K562 (cell line): ENCODE results near the gene MAML3. TPM values are rescaled to one million over a fixed set of nuclear protein-coding genes. Genes with fewer than 3 reads are reported as not detected.

Experiments
- ATAC-seq: fragments of 200-7000 bp; cut with Tn5 transposase; 3 replicates; pipeline ENCODE4 v1.9.1; 2020; ENCODE audit warnings: moderate library complexity
- BruUV-seq: library from RNA; stranded (reverse); fragments of 400-500 nt; replicated peaks from 2 replicates; lab custom pipeline; 2021; lab: Mats Ljungman, UMichigan
- CTCF ChIA-PET: fragments of 300-600 bp; formaldehyde crosslinking; extraction: SDS; loops from one replicate; lab custom pipeline; 2021; ENCODE audit warnings: low intra/inter-chr PET ratio; lab: Yijun Ruan, JAX
- POLR2A ChIA-PET: fragments of 300-600, 350-650 bp; sonication (Branson Sonifier 250); formaldehyde crosslinking; extraction: SDS; loops from one replicate; lab custom pipeline; 2021; ENCODE audit warnings: antibody characterized with exemption, inconsistent platforms; lab: Yijun Ruan, JAX
- DNase-seq, 4 experiments: peaks; one replicate each; pipeline versions ENCODE4 v3.0.0 to v3.0.0-alpha.2; 2011 to 2018; ENCODE audit warnings: low spot score in 3 of 4, mixed read lengths in 3 of 4; ENCODE audit errors: extremely low read depth in 1 of 4
- FAIRE-seq: peaks from 2 replicates; lab custom pipeline; 2011; peaks lifted over from hg19 to GRCh38; lab: Jason Lieb, UNC
- H2AFZ ChIP-seq: 2 replicates; pipeline ENCODE4 v1.6.0; 2011; ENCODE audit warnings: low read depth, low read length, control low read depth, inconsistent platforms
- H3K27ac ChIP-seq: fragments of 200-600 bp; 3 replicates; pipeline ENCODE4 v1.8.0; 2011; ENCODE audit warnings: low read depth, mild to moderate bottlenecking, control low read depth, inconsistent platforms, low read length, moderate library complexity, mixed read lengths; ENCODE audit errors: extremely low read depth
- H3K27me3 ChIP-seq, 2 experiments: fragments of 300-600 bp in 1 of 2; 2 replicates in 1 of 2; 3 replicates in 1 of 2; pipeline versions ENCODE4 v1.6.0 to v1.8.0; 2011; ENCODE audit warnings: inconsistent platforms in 2 of 2, low read length in 2 of 2, mild to moderate bottlenecking in 1 of 2, mixed read lengths in 1 of 2, moderate library complexity in 1 of 2; ENCODE audit not compliant: control insufficient read depth in 2 of 2, insufficient read depth in 2 of 2
- H3K36me3 ChIP-seq: fragments of 300-600 bp; 3 replicates; pipeline ENCODE4 v1.8.0; 2011; ENCODE audit warnings: mild to moderate bottlenecking, low read length, inconsistent platforms; ENCODE audit not compliant: control insufficient read depth, insufficient read depth
- H3K4me1 ChIP-seq, 2 experiments: fragments of 200-600 bp in 1 of 2; replicated peaks in 1 of 2; 2 replicates in 1 of 2; 3 replicates in 1 of 2; pipeline versions ENCODE4 v1.5.1 to v1.8.0; 2011; ENCODE audit warnings: inconsistent platforms in 2 of 2, low read length in 2 of 2, mild to moderate bottlenecking in 1 of 2, mixed read lengths in 1 of 2, moderate library complexity in 1 of 2; ENCODE audit not compliant: control insufficient read depth in 2 of 2, insufficient read depth in 2 of 2
- H3K4me2 ChIP-seq: 2 replicates; pipeline ENCODE4 v1.6.1; 2011; ENCODE audit warnings: low read length, control low read depth, inconsistent platforms, mixed read lengths; ENCODE audit not compliant: insufficient read depth
- H3K4me3 ChIP-seq: fragments of 200-600 bp; sonication (generic), shearing (Covaris generic); 2 replicates; pipeline ENCODE4 v1.5.1; 2016; ENCODE audit warnings: control low read depth, inconsistent platforms
- H3K79me2 ChIP-seq: fragments of 200-600 bp; 3 replicates; pipeline ENCODE4 v1.8.0; 2011; ENCODE audit warnings: low read length, inconsistent platforms; ENCODE audit not compliant: control insufficient read depth, insufficient read depth
- H3K9ac ChIP-seq, 2 experiments: 2 replicates each; pipeline versions ENCODE4 v1.6.0 to v1.6.1; 2011; ENCODE audit warnings: low read depth in 2 of 2, low read length in 2 of 2, control low read depth in 1 of 2, inconsistent platforms in 1 of 2, mild to moderate bottlenecking in 1 of 2, mixed read lengths in 1 of 2; ENCODE audit not compliant: insufficient read depth in 1 of 2
- H3K9me1 ChIP-seq: one replicate; pipeline ENCODE4 v1.6.0; 2011; ENCODE audit warnings: inconsistent platforms, mild to moderate bottlenecking, low read length, moderate library complexity; ENCODE audit not compliant: control insufficient read depth, insufficient read depth
- H3K9me3 ChIP-seq: replicated peaks from 2 replicates; pipeline ENCODE4 v1.5.1; 2011; ENCODE audit warnings: low read depth, low read length, inconsistent platforms; ENCODE audit not compliant: control insufficient read depth, insufficient read depth
- H4K20me1 ChIP-seq: replicated peaks from 2 replicates; pipeline ENCODE4 v1.6.1; 2011; ENCODE audit warnings: low read length, inconsistent platforms, mixed read lengths; ENCODE audit not compliant: control insufficient read depth, insufficient read depth
- BDP1 ChIP-seq: IDR thresholded peaks from 3 replicates; pipeline ENCODE4 v1.6.1; 2011; ENCODE audit not compliant: insufficient read length, insufficient read depth
- EWSR1 ChIP-seq: fragments of 450-650 bp; IDR thresholded peaks from 2 replicates; pipeline ENCODE4 v1.6.1; 2018; ENCODE audit warnings: borderline replicate concordance, mild to moderate bottlenecking, low read depth, moderate library complexity; ENCODE audit not compliant: partially characterized antibody
- HES1 ChIP-seq: fragments of 450-650 bp; IDR thresholded peaks from 2 replicates; pipeline ENCODE4 v1.6.1; 2016; ENCODE audit warnings: low read depth, mild to moderate bottlenecking, moderate library complexity
- MXD1 ChIP-seq: fragments of 250-450 bp; sonication (Bioruptor Pico); IDR thresholded peaks from 2 replicates; pipeline ENCODE4 v1.8.0; 2021; ENCODE audit warnings: borderline replicate concordance, mild to moderate bottlenecking, moderate library complexity; ENCODE audit not compliant: poor library complexity, severe bottlenecking
- SMARCA4 ChIP-seq: fragments of 450-650 bp; IDR thresholded peaks from 2 replicates; pipeline ENCODE4 v1.6.1; 2016
- TRIM25 ChIP-seq: fragments of 450-650 bp; IDR thresholded peaks from 2 replicates; pipeline ENCODE4 v1.7.0; 2016; ENCODE audit warnings: borderline replicate concordance
- ZNF3 ChIP-seq: fragments of 250-450 bp; sonication (Bioruptor Pico); IDR thresholded peaks from 2 replicates; pipeline ENCODE4 v1.5.0; 2021; ENCODE audit warnings: mild to moderate bottlenecking, moderate library complexity
- ZNF77 ChIP-seq: fragments of 250-450 bp; sonication (Bioruptor Pico); IDR thresholded peaks from 2 replicates; pipeline ENCODE4 v1.5.0; 2020
- WGBS: fragments of 100-300 bp; shearing (Covaris generic); methylation state at CpG from one replicate; pipeline ENCODE4 v1.1.6; 2016; ENCODE audit warnings: low coverage, mixed read lengths; ENCODE audit not compliant: insufficient coverage; ENCODE audit errors: missing lambda C conversion rate; 5-methylcytosine and 5-hydroxymethylcytosine counted together
- in situ Hi-C: fragments of 300-500 bp; cut with MboI; formaldehyde crosslinking; loops from 4 replicates; pipeline ENCODE4 v1.15.0; 2018; ENCODE audit warnings: inconsistent platforms, mixed read lengths
- intact Hi-C: fragments of 100-400 bp; cut with micrococcal nuclease; formaldehyde crosslinking; loops from 2 replicates; pipeline ENCODE4 v1.14.2; 2022
- polyA plus RNA-seq, 8 experiments: library from polyadenylated mRNA; depleted of rRNA in 4 of 8; stranded (reverse) in 5 of 8; unstranded in 3 of 8; fragments of >200 nt; fragmentation: Nextera tagmentation in 2 of 8; fragmentation: Illumina TruSeq in 1 of 8; extraction: Ambion mirVana in 2 of 8; extraction: Trizol in 1 of 8; gene quantifications; 2 replicates each; pipeline versions ENCODE4 v1.2.1 to v1.2.3, GENCODE V29; 2011 to 2014; ENCODE audit warnings: inconsistent platforms in 1 of 8, missing spikeins in 1 of 8
- total RNA-seq, 7 experiments: library from RNA; depleted of rRNA in 6 of 7; stranded (reverse); fragments of >200 nt in 6 of 7; fragmentation: Illumina TruSeq in 2 of 7; extraction: Trizol in 2 of 7; gene quantifications; 2 replicates each; pipeline versions ENCODE4 v1.2.1 to v1.2.3, GENCODE V29; 2011 to 2021; ENCODE audit warnings: low replicate concordance in 1 of 7

Gene MAML3
- total and polyA plus RNA-seq, 9 of the 15 experiments (the other 6 are each of a cell fraction or from before 2014, with no cell fraction given), result 0.01 to 0.55 (median 0.25) TPM

- H3K79me2 ChIP-seq, result no peaks in the 10 kb centered on the region
- in situ Hi-C loops (no loop called here), intact Hi-C loops (no loop called here)
- no peak overlapping the region for H2AFZ ChIP-seq
- DNase-seq (no peak), FAIRE-seq (no peak), ATAC-seq (no peak)
- H3K27me3 ChIP-seq, result no peaks in the 10 kb centered on the region
- H3K9ac ChIP-seq, result no peak overlapping the region
- H3K9me3 ChIP-seq, result no peaks in the 10 kb centered on the region
- H3K4me3 ChIP-seq, result no peak overlapping the region
- H3K36me3 ChIP-seq, result no peaks in the 10 kb centered on the region
- POLR2A ChIA-PET, result no interaction called here
- CTCF ChIA-PET, result no interaction called here
- no peaks in the 10 kb centered on the region for H3K9me1 ChIP-seq
- H3K27ac ChIP-seq, result no peak overlapping the region
- no TSS peak for BruUV-seq
- H3K4me1 ChIP-seq, result no peaks in the 10 kb centered on the region
- 5% methylated on average over 4 of the region's 4 CpGs for WGBS
- no peak for TF ChIP-seq HES1
- no peak for TF ChIP-seq ZNF77 (CRISPR knock-in tag)
- no peak for TF ChIP-seq SMARCA4
- H3K4me2 ChIP-seq, result no peak overlapping the region
- H4K20me1 ChIP-seq, result no peaks in the 10 kb centered on the region
Observed at GRCh38 chr4:139966383-139966782, 187.6 kb downstream of the MAML3 start.

- in situ Hi-C loops, result no loop called here
- no peak overlapping the region for H3K27ac ChIP-seq
- H4K20me1 ChIP-seq, result no peaks in the 10 kb centered on the region
- no peaks in the 10 kb centered on the region for H3K36me3 ChIP-seq
- H3K9me1 ChIP-seq, result no peaks in the 10 kb centered on the region
- WGBS, result 0% methylated on average over 1 of the region's 1 CpG
- H3K4me2 ChIP-seq, result no peak overlapping the region
- DNase-seq (no peak), FAIRE-seq (no peak), ATAC-seq (no peak)
- TF ChIP-seq ZNF3 (CRISPR knock-in tag) (no peak), TRIM25 (no peak), BDP1 (no peak), MXD1 (CRISPR knock-in tag) (no peak), EWSR1 (no peak)
- H3K4me3 ChIP-seq, result no peak overlapping the region
- no peaks in the 10 kb centered on the region for H3K4me1 ChIP-seq
- intact Hi-C loops, result no loop called here
- ChIA-PET CTCF (no interaction called here), POLR2A (no interaction called here)
- H3K79me2 ChIP-seq, result no peaks in the 10 kb centered on the region
- no peak overlapping the region for H3K9ac ChIP-seq
- BruUV-seq, result no TSS peak
- H3K9me3 ChIP-seq, result no peaks in the 10 kb centered on the region
- H3K27me3 ChIP-seq, result no peaks in the 10 kb centered on the region
- no peak overlapping the region for H2AFZ ChIP-seq
Observed at GRCh38 chr4:139965789-139966188, 188.2 kb downstream of the MAML3 start.
